ENCODE data around the gene STRA6.
"Not testable (repeated sequence)": the region's sequence is repeated elsewhere in the genome, so short reads cannot be mapped to it uniquely, and the experiment has no call there.

STRA6 gene

GRCh38 chr15:74173380-74174218 is 29.0 kb downstream of the STRA6 start, which contains the start of gene ISLR:
ISLR (plus strand) TSS chr15:74173710; CDS start chr15:74174859, 1,149 bp downstream.
- H3K36me3 ChIP-seq (ENCODE audit: control insufficient read depth, insufficient read depth, low read length) = no peaks in the 10 kb centered on the region
- H3K4me3 ChIP-seq (ENCODE audit: insufficient read depth, low read depth, low read length) = no peak within 1 kb of the TSS
- H3K27ac ChIP-seq (ENCODE audit: insufficient read depth, low read depth, low read length, poor library complexity, severe bottlenecking) = no peak within 1 kb of the TSS
- H3K9me3 ChIP-seq (ENCODE audit: control insufficient read depth, low read length) = no peaks in the 10 kb centered on the region
- WGBS, 2 experiments = 75 to 76% methylated on average over 20 of the region's 20 CpGs
- H3K4me1 ChIP-seq (ENCODE audit: control insufficient read depth, insufficient read depth, low read length) = peaks cover 43% of the 10 kb centered on the region
- no peaks in the 10 kb centered on the region for H3K27me3 ChIP-seq (ENCODE audit: control insufficient read depth, insufficient read depth, low read length, poor library complexity, severe bottlenecking)

- WGBS, 2 experiments = 80 to 83% methylated on average over 13 of the region's 13 CpGs
- Histone ChIP-seq H3K9me3 (ENCODE audit: control insufficient read depth, low read length) (no peaks in the 10 kb centered on the region), H3K4me3 (ENCODE audit: insufficient read depth, low read depth, low read length) (no peak overlapping the region), H3K27ac (ENCODE audit: insufficient read depth, low read depth, low read length, poor library complexity, severe bottlenecking) (no peak overlapping the region), H3K36me3 (ENCODE audit: control insufficient read depth, insufficient read depth, low read length) (no peaks in the 10 kb centered on the region), H3K27me3 (ENCODE audit: control insufficient read depth, insufficient read depth, low read length, poor library complexity, severe bottlenecking) (no peaks in the 10 kb centered on the region), H3K4me1 (ENCODE audit: control insufficient read depth, insufficient read depth, low read length) (peaks cover 43% of the 10 kb centered on the region)
Observed at GRCh38 chr15:74172701-74173379, 29.7 kb downstream of the STRA6 start.

DNA sequence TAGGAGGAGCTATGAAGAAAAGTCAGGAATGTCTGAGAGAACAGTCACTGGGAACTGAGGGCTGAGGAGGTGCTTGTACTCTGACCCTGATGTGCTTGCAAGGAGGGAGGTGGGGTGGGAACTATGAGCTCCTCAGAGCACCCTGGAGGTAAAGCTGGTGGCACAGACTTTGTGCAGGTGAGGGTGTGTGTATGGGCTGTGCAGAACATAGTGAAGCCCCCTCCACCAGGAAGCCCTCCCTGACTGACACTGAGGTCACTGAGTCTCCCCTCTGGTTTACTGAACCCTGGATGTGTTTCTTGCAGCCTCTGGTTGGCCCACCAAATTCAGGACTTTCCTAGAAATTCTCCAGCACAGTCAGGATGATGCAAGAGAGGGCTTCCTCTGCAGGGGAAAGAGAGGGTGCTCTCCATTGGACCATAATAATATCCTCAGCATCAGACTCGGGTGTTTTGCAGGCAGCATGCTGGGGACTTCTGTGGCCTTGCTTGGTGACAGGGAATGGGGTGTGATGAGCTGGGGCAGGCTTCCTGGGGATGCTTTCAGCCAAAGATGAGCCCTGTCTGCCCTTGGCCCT is 30.5 kb downstream of the STRA6 start:
- Histone ChIP-seq H3K4me1 (ENCODE audit: control insufficient read depth, insufficient read depth, low read length) (peaks cover 42% of the 10 kb centered on the region), H3K27me3 (ENCODE audit: control insufficient read depth, insufficient read depth, low read length, poor library complexity, severe bottlenecking) (no peaks in the 10 kb centered on the region), H3K4me3 (ENCODE audit: insufficient read depth, low read depth, low read length) (no peak overlapping the region), H3K9me3 (ENCODE audit: control insufficient read depth, low read length) (no peaks in the 10 kb centered on the region), H3K27ac (ENCODE audit: insufficient read depth, low read depth, low read length, poor library complexity, severe bottlenecking) (no peak overlapping the region), H3K36me3 (ENCODE audit: control insufficient read depth, insufficient read depth, low read length) (no peaks in the 10 kb centered on the region)
- 94% methylated on average over 1 of the region's 1 CpG for WGBS, 2 experiments

DNA sequence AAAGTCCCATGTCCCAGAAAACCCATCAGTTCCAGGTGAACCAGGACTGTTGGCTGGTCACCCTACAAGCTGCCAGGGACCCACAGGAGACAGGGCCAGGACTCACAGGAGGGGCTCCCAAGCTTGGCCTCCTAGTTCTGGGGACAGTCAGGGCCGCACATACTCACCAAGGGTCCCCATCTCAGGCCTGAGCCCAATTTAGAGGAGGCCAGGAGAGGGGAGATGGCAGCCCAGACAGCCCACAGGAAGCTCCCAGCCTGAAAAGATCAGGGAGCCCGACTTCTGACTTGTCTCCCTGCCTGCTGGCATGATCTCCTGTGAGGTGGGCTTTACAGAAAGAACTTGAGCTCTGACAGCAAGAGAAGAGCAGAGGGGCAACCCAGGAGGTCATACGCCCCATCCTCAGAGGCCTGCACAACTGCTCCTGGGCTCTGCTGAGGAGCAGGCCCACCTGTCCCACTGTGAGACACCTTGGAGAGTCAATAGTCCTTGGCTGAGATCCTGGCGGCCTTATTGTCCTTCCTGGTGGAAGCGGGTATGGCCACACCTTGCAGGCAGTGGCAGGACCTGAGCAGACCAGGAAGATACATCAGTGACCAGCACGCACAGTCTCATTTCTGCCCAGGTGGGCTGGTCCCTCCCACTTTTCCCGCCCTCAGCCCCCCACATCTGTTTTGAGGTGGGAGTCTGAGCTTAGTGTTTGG is 31.6 kb downstream of the STRA6 start:
- Histone ChIP-seq H3K4me1 (ENCODE audit: control insufficient read depth, insufficient read depth, low read length) (peaks cover 33% of the 10 kb centered on the region), H3K27ac (ENCODE audit: insufficient read depth, low read depth, low read length, poor library complexity, severe bottlenecking) (no peak overlapping the region), H3K36me3 (ENCODE audit: control insufficient read depth, insufficient read depth, low read length) (no peaks in the 10 kb centered on the region), H3K4me3 (ENCODE audit: insufficient read depth, low read depth, low read length) (no peak overlapping the region), H3K27me3 (ENCODE audit: control insufficient read depth, insufficient read depth, low read length, poor library complexity, severe bottlenecking) (no peaks in the 10 kb centered on the region), H3K9me3 (ENCODE audit: control insufficient read depth, low read length) (no peaks in the 10 kb centered on the region)
- 96% methylated on average over 7 of the region's 7 CpGs for WGBS, 2 experiments

GRCh38 chr15:74170071-74170844 is 32.3 kb downstream of the STRA6 start:
- WGBS, 2 experiments = 83 to 84% methylated on average over 15 of the region's 15 CpGs
- Histone ChIP-seq H3K27me3 (ENCODE audit: control insufficient read depth, insufficient read depth, low read length, poor library complexity, severe bottlenecking) (no peaks in the 10 kb centered on the region), H3K4me1 (ENCODE audit: control insufficient read depth, insufficient read depth, low read length) (peaks cover 27% of the 10 kb centered on the region), H3K4me3 (ENCODE audit: insufficient read depth, low read depth, low read length) (no peak overlapping the region), H3K27ac (ENCODE audit: insufficient read depth, low read depth, low read length, poor library complexity, severe bottlenecking) (no peak overlapping the region), H3K36me3 (ENCODE audit: control insufficient read depth, insufficient read depth, low read length) (no peaks in the 10 kb centered on the region), H3K9me3 (ENCODE audit: control insufficient read depth, low read length) (no peaks in the 10 kb centered on the region)

- Histone ChIP-seq H3K36me3 (ENCODE audit: control insufficient read depth, insufficient read depth, low read length) (no peaks in the 10 kb centered on the region), H3K4me3 (ENCODE audit: insufficient read depth, low read depth, low read length) (no peak overlapping the region), H3K27ac (ENCODE audit: insufficient read depth, low read depth, low read length, poor library complexity, severe bottlenecking) (no peak overlapping the region), H3K9me3 (ENCODE audit: control insufficient read depth, low read length) (no peaks in the 10 kb centered on the region), H3K4me1 (ENCODE audit: control insufficient read depth, insufficient read depth, low read length) (peaks cover 18% of the 10 kb centered on the region), H3K27me3 (ENCODE audit: control insufficient read depth, insufficient read depth, low read length, poor library complexity, severe bottlenecking) (no peaks in the 10 kb centered on the region)
- WGBS, 2 experiments = 73 to 76% methylated on average over 3 of the region's 3 CpGs
Observed at GRCh38 chr15:74168711-74169126, 33.9 kb downstream of the STRA6 start.

- H3K4me3 ChIP-seq (ENCODE audit: insufficient read depth, low read depth, low read length) = no peak overlapping the region
- H3K4me1 ChIP-seq (ENCODE audit: control insufficient read depth, insufficient read depth, low read length) = peaks cover 10% of the 10 kb centered on the region
- no peaks in the 10 kb centered on the region for H3K27me3 ChIP-seq (ENCODE audit: control insufficient read depth, insufficient read depth, low read length, poor library complexity, severe bottlenecking)
- no peak overlapping the region for H3K27ac ChIP-seq (ENCODE audit: insufficient read depth, low read depth, low read length, poor library complexity, severe bottlenecking)
- no peaks in the 10 kb centered on the region for H3K9me3 ChIP-seq (ENCODE audit: control insufficient read depth, low read length)
- no peaks in the 10 kb centered on the region for H3K36me3 ChIP-seq (ENCODE audit: control insufficient read depth, insufficient read depth, low read length)
- WGBS, 2 experiments = 80 to 88% methylated on average over 4 of the region's 4 CpGs
Observed at GRCh38 chr15:74167891-74168331, 34.7 kb downstream of the STRA6 start.

DNA sequence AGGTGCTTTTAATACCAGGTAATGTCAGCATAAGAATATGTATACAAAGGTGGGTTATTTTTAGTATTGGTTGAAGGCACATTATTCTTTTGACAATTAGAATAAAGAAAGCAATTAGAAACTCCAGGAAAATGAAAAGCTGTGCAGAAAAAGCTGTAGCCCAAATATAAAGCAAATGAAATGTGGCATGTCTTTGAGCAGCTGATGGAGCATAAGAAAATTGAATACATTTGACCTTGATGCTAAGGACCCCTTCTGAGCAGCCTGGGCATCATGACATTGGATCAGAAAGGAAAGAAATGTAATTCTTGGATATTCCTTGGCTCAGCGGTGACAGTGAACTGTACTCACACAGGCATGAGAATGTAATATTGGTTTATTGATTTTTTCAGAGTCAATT is 37.1 kb downstream of the STRA6 start:
- no peak overlapping the region for H3K27ac ChIP-seq (ENCODE audit: insufficient read depth, low read depth, low read length, poor library complexity, severe bottlenecking)
- no peaks in the 10 kb centered on the region for H3K9me3 ChIP-seq (ENCODE audit: control insufficient read depth, low read length)
- WGBS, 2 experiments = 96 to 100% methylated on average over 1 of the region's 1 CpG
- H3K4me1 ChIP-seq (ENCODE audit: control insufficient read depth, insufficient read depth, low read length) = peaks cover 2% of the 10 kb centered on the region
- H3K36me3 ChIP-seq (ENCODE audit: control insufficient read depth, insufficient read depth, low read length) = no peaks in the 10 kb centered on the region
- H3K27me3 ChIP-seq (ENCODE audit: control insufficient read depth, insufficient read depth, low read length, poor library complexity, severe bottlenecking) = no peaks in the 10 kb centered on the region
- H3K4me3 ChIP-seq (ENCODE audit: insufficient read depth, low read depth, low read length) = no peak overlapping the region

DNA sequence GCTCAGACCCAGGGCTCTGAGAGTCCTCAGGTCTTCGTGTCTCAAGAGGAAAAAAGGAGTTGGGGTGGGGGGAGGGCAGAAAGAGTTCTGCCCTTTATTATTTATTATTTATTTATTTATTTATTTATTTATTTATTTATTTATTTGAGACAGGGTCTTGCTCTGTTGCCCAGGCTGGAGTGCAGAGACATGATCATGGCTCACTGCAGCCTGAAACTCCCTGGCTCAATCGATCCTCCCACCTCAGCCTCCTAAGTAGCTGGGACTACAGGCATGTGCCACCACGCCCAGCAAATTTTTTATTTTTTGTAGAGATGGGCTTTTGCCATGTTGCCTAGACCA is 40.4 kb downstream of the STRA6 start:
- H3K27me3 ChIP-seq (ENCODE audit: control insufficient read depth, insufficient read depth, low read length, poor library complexity, severe bottlenecking); H3K4me3 ChIP-seq (ENCODE audit: insufficient read depth, low read depth, low read length); H3K27ac ChIP-seq (ENCODE audit: insufficient read depth, low read depth, low read length, poor library complexity, severe bottlenecking); H3K36me3 ChIP-seq (ENCODE audit: control insufficient read depth, insufficient read depth, low read length); H3K9me3 ChIP-seq (ENCODE audit: control insufficient read depth, low read length); H3K4me1 ChIP-seq (ENCODE audit: control insufficient read depth, insufficient read depth, low read length): not testable (repeated sequence)
- 89 to 94% methylated on average over 2 of the region's 3 CpGs for WGBS, 2 experiments

Data from ectodermal cell (in vitro differentiated cells).